ENCODE data around the gene ATXN7L1.

The ATXN7L1 gene

DNA sequence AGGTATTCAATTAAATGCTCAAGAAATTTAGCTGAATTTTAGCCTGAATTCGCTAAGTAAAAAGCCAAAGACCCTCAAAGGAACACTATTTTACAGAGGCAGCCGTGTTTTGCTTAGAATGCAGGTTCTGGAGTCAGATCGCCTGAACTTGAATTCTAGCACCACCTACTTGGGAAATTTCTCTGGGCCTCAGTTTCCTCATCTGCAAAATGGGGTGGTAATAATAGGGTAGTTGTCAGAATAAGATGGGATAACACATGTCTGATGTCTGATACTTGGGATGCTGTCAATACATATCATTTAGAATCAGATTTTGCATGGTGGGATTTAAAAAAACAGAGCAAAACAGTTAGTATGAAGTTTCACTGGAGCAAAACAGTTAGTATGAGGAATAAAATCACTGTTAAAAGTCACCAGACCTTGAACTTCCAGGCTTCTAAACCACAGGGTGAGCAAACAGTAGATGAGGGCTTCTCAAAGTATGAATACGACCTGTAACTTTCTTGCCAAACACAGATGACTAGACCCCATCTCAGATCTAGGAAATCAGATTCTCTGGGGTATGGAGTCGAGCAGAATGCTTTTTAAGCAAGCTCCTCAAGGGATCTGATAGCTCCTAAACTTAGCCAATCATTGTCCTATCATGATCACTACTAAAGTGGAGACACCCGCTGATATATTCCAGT is 75.4 kb downstream of the ATXN7L1 start:
- TF ChIP-seq ZC3H10 (CRISPR knock-in tag; IDR thresholded peaks at IDR 0.05) (no peak), ARNTL (CRISPR knock-in tag; IDR thresholded peaks at IDR 0.05; ENCODE audit: borderline replicate concordance, low read depth) (no peak), GLIS3 (CRISPR knock-in tag; IDR thresholded peaks at IDR 0.05) (no peak), ZNF8 (CRISPR knock-in tag; IDR thresholded peaks at IDR 0.05) (no peak), ZFP3 (CRISPR knock-in tag; IDR thresholded peaks at IDR 0.05) (no peak), TCF4 (CRISPR knock-in tag; IDR thresholded peaks at IDR 0.05; ENCODE audit: borderline replicate concordance) (no peak), RARB (CRISPR knock-in tag; IDR thresholded peaks at IDR 0.05) (no peak), ZNF565 (CRISPR knock-in tag; conservative IDR thresholded peaks at IDR 0.05; ENCODE audit: low read depth) (no peak), OSR1 (CRISPR knock-in tag; IDR thresholded peaks at IDR 0.05) (no peak), ESRRG (CRISPR knock-in tag; IDR thresholded peaks at IDR 0.05) (no peak), SNAI2 (CRISPR knock-in tag; IDR thresholded peaks at IDR 0.05) (no peak)
- TF ChIP-seq, protein P1, sequence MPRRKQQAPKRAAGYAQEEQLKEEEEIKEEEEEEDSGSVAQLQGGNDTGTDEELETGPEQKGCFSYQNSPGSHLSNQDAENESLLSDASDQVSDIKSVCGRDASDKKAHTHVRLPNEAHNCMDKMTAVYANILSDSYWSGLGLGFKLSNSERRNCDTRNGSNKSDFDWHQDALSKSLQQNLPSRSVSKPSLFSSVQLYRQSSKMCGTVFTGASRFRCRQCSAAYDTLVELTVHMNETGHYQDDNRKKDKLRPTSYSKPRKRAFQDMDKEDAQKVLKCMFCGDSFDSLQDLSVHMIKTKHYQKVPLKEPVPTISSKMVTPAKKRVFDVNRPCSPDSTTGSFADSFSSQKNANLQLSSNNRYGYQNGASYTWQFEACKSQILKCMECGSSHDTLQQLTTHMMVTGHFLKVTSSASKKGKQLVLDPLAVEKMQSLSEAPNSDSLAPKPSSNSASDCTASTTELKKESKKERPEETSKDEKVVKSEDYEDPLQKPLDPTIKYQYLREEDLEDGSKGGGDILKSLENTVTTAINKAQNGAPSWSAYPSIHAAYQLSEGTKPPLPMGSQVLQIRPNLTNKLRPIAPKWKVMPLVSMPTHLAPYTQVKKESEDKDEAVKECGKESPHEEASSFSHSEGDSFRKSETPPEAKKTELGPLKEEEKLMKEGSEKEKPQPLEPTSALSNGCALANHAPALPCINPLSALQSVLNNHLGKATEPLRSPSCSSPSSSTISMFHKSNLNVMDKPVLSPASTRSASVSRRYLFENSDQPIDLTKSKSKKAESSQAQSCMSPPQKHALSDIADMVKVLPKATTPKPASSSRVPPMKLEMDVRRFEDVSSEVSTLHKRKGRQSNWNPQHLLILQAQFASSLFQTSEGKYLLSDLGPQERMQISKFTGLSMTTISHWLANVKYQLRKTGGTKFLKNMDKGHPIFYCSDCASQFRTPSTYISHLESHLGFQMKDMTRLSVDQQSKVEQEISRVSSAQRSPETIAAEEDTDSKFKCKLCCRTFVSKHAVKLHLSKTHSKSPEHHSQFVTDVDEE (CRISPR knock-in tag; IDR thresholded peaks at IDR 0.05): no peak
- TF ChIP-seq, protein P2, sequence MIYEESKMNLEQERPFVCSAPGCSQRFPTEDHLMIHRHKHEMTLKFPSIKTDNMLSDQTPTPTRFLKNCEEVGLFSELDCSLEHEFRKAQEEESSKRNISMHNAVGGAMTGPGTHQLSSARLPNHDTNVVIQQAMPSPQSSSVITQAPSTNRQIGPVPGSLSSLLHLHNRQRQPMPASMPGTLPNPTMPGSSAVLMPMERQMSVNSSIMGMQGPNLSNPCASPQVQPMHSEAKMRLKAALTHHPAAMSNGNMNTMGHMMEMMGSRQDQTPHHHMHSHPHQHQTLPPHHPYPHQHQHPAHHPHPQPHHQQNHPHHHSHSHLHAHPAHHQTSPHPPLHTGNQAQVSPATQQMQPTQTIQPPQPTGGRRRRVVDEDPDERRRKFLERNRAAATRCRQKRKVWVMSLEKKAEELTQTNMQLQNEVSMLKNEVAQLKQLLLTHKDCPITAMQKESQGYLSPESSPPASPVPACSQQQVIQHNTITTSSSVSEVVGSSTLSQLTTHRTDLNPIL (CRISPR knock-in tag; IDR thresholded peaks at IDR 0.05; ENCODE audit: low read depth): no peak
- TF ChIP-seq, protein P3, sequence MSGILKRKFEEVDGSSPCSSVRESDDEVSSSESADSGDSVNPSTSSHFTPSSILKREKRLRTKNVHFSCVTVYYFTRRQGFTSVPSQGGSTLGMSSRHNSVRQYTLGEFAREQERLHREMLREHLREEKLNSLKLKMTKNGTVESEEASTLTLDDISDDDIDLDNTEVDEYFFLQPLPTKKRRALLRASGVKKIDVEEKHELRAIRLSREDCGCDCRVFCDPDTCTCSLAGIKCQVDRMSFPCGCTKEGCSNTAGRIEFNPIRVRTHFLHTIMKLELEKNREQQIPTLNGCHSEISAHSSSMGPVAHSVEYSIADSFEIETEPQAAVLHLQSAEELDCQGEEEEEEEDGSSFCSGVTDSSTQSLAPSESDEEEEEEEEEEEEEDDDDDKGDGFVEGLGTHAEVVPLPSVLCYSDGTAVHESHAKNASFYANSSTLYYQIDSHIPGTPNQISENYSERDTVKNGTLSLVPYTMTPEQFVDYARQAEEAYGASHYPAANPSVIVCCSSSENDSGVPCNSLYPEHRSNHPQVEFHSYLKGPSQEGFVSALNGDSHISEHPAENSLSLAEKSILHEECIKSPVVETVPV (CRISPR knock-in tag; IDR thresholded peaks at IDR 0.05): no peak
- TF ChIP-seq, protein P4, sequence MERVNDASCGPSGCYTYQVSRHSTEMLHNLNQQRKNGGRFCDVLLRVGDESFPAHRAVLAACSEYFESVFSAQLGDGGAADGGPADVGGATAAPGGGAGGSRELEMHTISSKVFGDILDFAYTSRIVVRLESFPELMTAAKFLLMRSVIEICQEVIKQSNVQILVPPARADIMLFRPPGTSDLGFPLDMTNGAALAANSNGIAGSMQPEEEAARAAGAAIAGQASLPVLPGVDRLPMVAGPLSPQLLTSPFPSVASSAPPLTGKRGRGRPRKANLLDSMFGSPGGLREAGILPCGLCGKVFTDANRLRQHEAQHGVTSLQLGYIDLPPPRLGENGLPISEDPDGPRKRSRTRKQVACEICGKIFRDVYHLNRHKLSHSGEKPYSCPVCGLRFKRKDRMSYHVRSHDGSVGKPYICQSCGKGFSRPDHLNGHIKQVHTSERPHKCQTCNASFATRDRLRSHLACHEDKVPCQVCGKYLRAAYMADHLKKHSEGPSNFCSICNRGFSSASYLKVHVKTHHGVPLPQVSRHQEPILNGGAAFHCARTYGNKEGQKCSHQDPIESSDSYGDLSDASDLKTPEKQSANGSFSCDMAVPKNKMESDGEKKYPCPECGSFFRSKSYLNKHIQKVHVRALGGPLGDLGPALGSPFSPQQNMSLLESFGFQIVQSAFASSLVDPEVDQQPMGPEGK (CRISPR knock-in tag; IDR thresholded peaks at IDR 0.05; ENCODE audit: borderline replicate concordance): no peak
- ATAC-seq: no peak

DNA sequence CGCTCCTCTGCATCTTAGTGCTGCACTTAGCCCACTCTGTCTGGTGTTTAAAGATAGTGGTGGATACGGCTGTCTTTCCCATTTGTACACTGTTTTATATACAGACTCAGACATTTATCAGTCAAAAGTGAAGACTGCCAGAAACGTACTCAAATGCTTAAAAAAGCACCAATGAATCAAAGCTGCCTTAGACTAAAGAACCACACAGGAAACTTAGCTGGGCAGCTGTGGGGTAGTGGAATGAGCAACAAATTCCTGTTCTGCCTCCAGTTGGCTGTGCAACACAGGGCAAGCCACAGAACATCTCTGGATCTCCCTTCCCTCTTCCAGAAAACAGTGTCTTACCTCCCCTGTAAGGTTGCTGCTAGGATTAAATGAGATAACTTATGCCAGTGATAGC is 76.0 kb downstream of the ATXN7L1 start:
- no peak for ATAC-seq

More for the DNA sequence above, 76.0 kb downstream of the ATXN7L1 start:
- TF ChIP-seq ARNTL (CRISPR knock-in tag; IDR thresholded peaks at IDR 0.05; ENCODE audit: borderline replicate concordance, low read depth) (no peak), SNAI2 (CRISPR knock-in tag; IDR thresholded peaks at IDR 0.05) (no peak), ZNF8 (CRISPR knock-in tag; IDR thresholded peaks at IDR 0.05) (no peak), GLIS3 (CRISPR knock-in tag; IDR thresholded peaks at IDR 0.05) (no peak), ISL1 (CRISPR knock-in tag; IDR thresholded peaks at IDR 0.05) (no peak), ESRRG (CRISPR knock-in tag; IDR thresholded peaks at IDR 0.05) (no peak), TCF4 (CRISPR knock-in tag; IDR thresholded peaks at IDR 0.05; ENCODE audit: borderline replicate concordance) (no peak), ZNF565 (CRISPR knock-in tag; conservative IDR thresholded peaks at IDR 0.05; ENCODE audit: low read depth) (no peak), TOX (CRISPR knock-in tag; IDR thresholded peaks at IDR 0.05; ENCODE audit: borderline replicate concordance) (no peak)
- TF ChIP-seq, protein P5, sequence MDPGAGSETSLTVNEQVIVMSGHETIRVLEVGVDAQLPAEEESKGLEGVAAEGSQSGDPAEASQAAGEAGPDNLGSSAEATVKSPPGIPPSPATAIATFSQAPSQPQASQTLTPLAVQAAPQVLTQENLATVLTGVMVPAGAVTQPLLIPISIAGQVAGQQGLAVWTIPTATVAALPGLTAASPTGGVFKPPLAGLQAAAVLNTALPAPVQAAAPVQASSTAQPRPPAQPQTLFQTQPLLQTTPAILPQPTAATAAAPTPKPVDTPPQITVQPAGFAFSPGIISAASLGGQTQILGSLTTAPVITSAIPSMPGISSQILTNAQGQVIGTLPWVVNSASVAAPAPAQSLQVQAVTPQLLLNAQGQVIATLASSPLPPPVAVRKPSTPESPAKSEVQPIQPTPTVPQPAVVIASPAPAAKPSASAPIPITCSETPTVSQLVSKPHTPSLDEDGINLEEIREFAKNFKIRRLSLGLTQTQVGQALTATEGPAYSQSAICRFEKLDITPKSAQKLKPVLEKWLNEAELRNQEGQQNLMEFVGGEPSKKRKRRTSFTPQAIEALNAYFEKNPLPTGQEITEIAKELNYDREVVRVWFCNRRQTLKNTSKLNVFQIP (CRISPR knock-in tag; IDR thresholded peaks at IDR 0.05; ENCODE audit: borderline replicate concordance, low read depth): no peak
- TF ChIP-seq, protein P1 (CRISPR knock-in tag; IDR thresholded peaks at IDR 0.05): no peak
